ENCODE measurements around the gene ATG9A.

ATG9A gene

GRCh38 chr2:219220652-219221402 is 8.6 kb downstream of the ATG9A start:
- POLR2A ChIA-PET (ENCODE audit: low non-redundant PET) = interaction anchor here (0.7 kb wide), 1 partner anchor 17 kb away, joined by 11 read pairs; no protein-coding TSS in a partner anchor
- TF ChIP-seq CTCF (conservative IDR thresholded peaks at IDR 0.05; ENCODE audit: low read depth) = no peak
- CTCF ChIA-PET = no interaction called here
- peak overlapping the region; percentile 99 for H3K27ac ChIP-seq
- DNase-seq (ENCODE audit: low spot score) = no peak

- ChIA-PET POLR2A (ENCODE audit: low non-redundant PET) (interaction anchor here (0.7 to 1.5 kb wide), 2 partner anchors 13 to 17 kb away, joined by 6 to 11 read pairs; partner anchors contain the start of gene ZFAND2B), CTCF (interaction anchor here (0.6 kb wide), 1 partner anchor 357 kb away, joined by 3 read pairs; no protein-coding TSS in a partner anchor)
- DNase-seq (ENCODE audit: low spot score) = no peak
- no peak for TF ChIP-seq CTCF (conservative IDR thresholded peaks at IDR 0.05; ENCODE audit: low read depth)
- H3K27ac ChIP-seq = peak overlapping the region; percentile 99
Measured at GRCh38 chr2:219219784-219220532, 9.5 kb downstream of the ATG9A start.

- no peak for TF ChIP-seq CTCF (conservative IDR thresholded peaks at IDR 0.05; ENCODE audit: low read depth)
- peak within 1 kb of the TSS; percentile 99 for H3K27ac ChIP-seq
- ChIA-PET CTCF (interaction anchor here (0.6 to 1.8 kb wide), 5 partner anchors 11 to 358 kb away, joined by 3 to 17 read pairs (median 3); partner anchors contain the start of genes ANKZF1 and ATG9A), POLR2A (ENCODE audit: low non-redundant PET) (interaction anchor here (1.5 kb wide), 1 partner anchor 12 kb away, joined by 6 read pairs; the partner anchor contains the start of gene ZFAND2B)
- peak; percentile 94 for DNase-seq (ENCODE audit: low spot score)
Measured at GRCh38 chr2:219218732-219219701, 10.4 kb downstream of the ATG9A start, which contains the start of gene ABCB6. Gene ABCB6, minus strand, starts transcription at chr2:219218958. Its CDS starts 285 bp downstream, at chr2:219218673.

- DNase-seq (ENCODE audit: low spot score) = peak; percentile 69
- ChIA-PET POLR2A (ENCODE audit: low non-redundant PET) (interaction anchor here (1.4 to 1.5 kb wide), 2 partner anchors 12 to 42 kb away, joined by 5 to 6 read pairs; partner anchors contain the start of genes CNPPD1 and ZFAND2B), CTCF (interaction anchor here (0.6 to 1.8 kb wide), 4 partner anchors 11 to 76 kb away, joined by 3 to 17 read pairs (median 4); partner anchors contain the start of genes ANKZF1 and ATG9A)
- peak overlapping the region; percentile 99 for H3K27ac ChIP-seq
- TF ChIP-seq CTCF (conservative IDR thresholded peaks at IDR 0.05; ENCODE audit: low read depth) = no peak
Measured at GRCh38 chr2:219218217-219218731, 11.2 kb downstream of the ATG9A start.

DNA sequence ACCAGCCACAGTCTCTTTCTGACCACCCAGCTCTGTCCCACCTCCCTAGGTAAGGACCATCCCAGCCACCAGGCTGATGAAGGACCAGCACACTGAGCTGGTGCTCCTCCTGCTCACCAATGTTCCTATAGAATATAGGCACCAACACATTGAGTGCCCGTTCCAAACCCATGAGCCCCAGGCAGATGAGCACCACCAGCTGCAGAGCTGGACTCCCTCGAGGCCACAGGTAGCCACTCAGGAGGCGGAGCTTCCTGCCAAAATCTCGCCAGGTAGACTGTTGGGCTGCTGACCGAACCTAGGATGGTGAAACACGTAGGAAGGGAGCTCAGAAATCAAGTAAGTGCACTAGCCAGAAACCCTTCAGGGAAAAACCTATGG is 12.9 kb downstream of the ATG9A start:
- peak overlapping the region; percentile 99 for H3K27ac ChIP-seq
- CTCF ChIA-PET = interaction anchor here (0.7 kb wide), 1 partner anchor 13 kb away, joined by 3 read pairs; the partner anchor contains the start of gene ANKZF1
- no peak for TF ChIP-seq CTCF (conservative IDR thresholded peaks at IDR 0.05; ENCODE audit: low read depth)

More for the DNA sequence above, 12.9 kb downstream of the ATG9A start:
- no peak for DNase-seq (ENCODE audit: low spot score)
- POLR2A ChIA-PET (ENCODE audit: low non-redundant PET) = no interaction called here

Data from RWPE1 (cell line).